Measurements from ENCODE around the gene NAGK.
"Not testable (repeated sequence)": the region's sequence is repeated elsewhere in the genome, so short reads cannot be mapped to it uniquely, and the experiment has no call there.

Gene NAGK

GRCh38 chr2:71101656-71102055 is 33.2 kb downstream of the NAGK start:
- POLR2A ChIA-PET = interaction anchor here (2.0 kb wide), 1 partner anchor 33 kb away, joined by 8 read pairs; the partner anchor contains the start of gene NAGK
- H3K4me3 ChIP-seq (ENCODE audit: low read depth, low read length) = no peak overlapping the region
- CTCF ChIA-PET = interaction anchor here (0.6 to 4.7 kb wide), 14 partner anchors 9 to 409 kb away, joined by 3 to 48 read pairs (median 12); partner anchors contain the start of genes MCEE and NAGK
- peak; percentile 61 for DNase-seq (ENCODE audit: low read depth, low spot score)
- no peak for TF ChIP-seq CTCF (IDR thresholded peaks at IDR 0.05; ENCODE audit: insufficient read depth, low read length, missing control alignments)

- no peak for DNase-seq (ENCODE audit: low read depth, low spot score)
- ChIA-PET CTCF (interaction anchor here (0.9 to 4.4 kb wide), 6 partner anchors 7 to 88 kb away, joined by 3 to 32 read pairs (median 4); no protein-coding TSS in a partner anchor), POLR2A (no interaction called here)
- TF ChIP-seq CTCF (IDR thresholded peaks at IDR 0.05; ENCODE audit: insufficient read depth, low read length, missing control alignments) = no peak
- H3K4me3 ChIP-seq (ENCODE audit: low read depth, low read length) = no peak overlapping the region
These were observed 34.7 kb downstream of the NAGK start for GRCh38 chr2:71102981-71103681.

GRCh38 chr2:71103809-71104208 is 35.4 kb downstream of the NAGK start:
- ChIA-PET POLR2A (no interaction called here), CTCF (interaction anchor here (1.1 to 4.4 kb wide), 4 partner anchors 11 to 88 kb away, joined by 3 to 30 read pairs (median 4); no protein-coding TSS in a partner anchor)
- H3K4me3 ChIP-seq (ENCODE audit: low read depth, low read length) = no peak overlapping the region
- DNase-seq (ENCODE audit: low read depth, low spot score) = no peak
- TF ChIP-seq CTCF (IDR thresholded peaks at IDR 0.05; ENCODE audit: insufficient read depth, low read length, missing control alignments) = no peak

GRCh38 chr2:71106463-71106862 is 38.0 kb downstream of the NAGK start:
- POLR2A ChIA-PET; H3K4me3 ChIP-seq (ENCODE audit: low read depth, low read length); DNase-seq (ENCODE audit: low read depth, low spot score): not testable (repeated sequence)
- CTCF ChIA-PET = interaction anchor here (0.7 kb wide), 1 partner anchor 29 kb away, joined by 3 read pairs; no protein-coding TSS in a partner anchor

DNA sequence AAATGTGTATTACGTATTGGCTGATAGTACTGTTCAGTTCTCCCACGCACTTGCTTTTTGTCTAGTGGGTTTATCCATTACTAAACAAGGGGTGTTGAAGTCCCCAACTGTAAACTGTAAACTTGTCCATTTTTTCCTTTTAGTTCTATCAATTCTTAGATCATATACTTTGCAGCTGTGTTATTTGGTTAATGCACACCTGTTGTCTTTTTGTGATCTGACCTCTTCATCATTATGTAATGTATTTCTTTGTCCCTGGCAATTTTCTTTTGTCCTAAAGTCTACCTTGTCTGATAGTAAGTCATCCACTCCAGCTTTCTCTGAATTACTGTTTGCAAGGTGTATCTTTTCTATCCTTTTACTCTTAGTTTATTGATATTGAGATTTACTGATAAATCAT is 39.6 kb downstream of the NAGK start:
- POLR2A ChIA-PET = interaction anchor here (0.6 kb wide), 1 partner anchor 15 kb away, joined by 3 read pairs; no protein-coding TSS in a partner anchor
- no peak for DNase-seq (ENCODE audit: low read depth, low spot score)
- no peak overlapping the region for H3K4me3 ChIP-seq (ENCODE audit: low read depth, low read length)
- TF ChIP-seq CTCF (IDR thresholded peaks at IDR 0.05; ENCODE audit: insufficient read depth, low read length, missing control alignments) = no peak
- CTCF ChIA-PET = no interaction called here

- CTCF ChIA-PET = interaction anchor here (5.6 kb wide), 1 partner anchor 15 kb away, joined by 48 read pairs; no protein-coding TSS in a partner anchor
- no peak overlapping the region for H3K4me3 ChIP-seq (ENCODE audit: low read depth, low read length)
- POLR2A ChIA-PET = no interaction called here
- no peak for DNase-seq (ENCODE audit: low read depth, low spot score)
- TF ChIP-seq CTCF (IDR thresholded peaks at IDR 0.05; ENCODE audit: insufficient read depth, low read length, missing control alignments) = no peak
These were observed 45.4 kb downstream of the NAGK start for GRCh38 chr2:71113843-71114242.

Data from AG04449 (cell line).